Small intestine (tissue), 7 donors: ENCODE measurements around the gene NOLC1. TPM values are rescaled to one million over a fixed set of nuclear protein-coding genes. Genes with fewer than 3 reads are reported as not detected.
"Not testable (repeated sequence)": the region's sequence is repeated elsewhere in the genome, so short reads cannot be mapped to it uniquely, and the experiment has no call there.

Source experiments
- DNase-seq, 2 donors: peaks; one replicate each; pipeline versions ENCODE4 v3.0.0 to v3.0.0-alpha.2; 2013
- FAIRE-seq: peaks from 2 replicates; lab custom pipeline; 2012; peaks lifted over from hg19 to GRCh38; lab: Jason Lieb, UNC
- H3K27ac ChIP-seq, 3 donors: one replicate each; pipeline ENCODE4 v1.5.1; 2013; ENCODE audit warnings: low read length in 2 of 3, mild to moderate bottlenecking in 2 of 3, control low read depth in 1 of 3, inconsistent platforms in 1 of 3, low read depth in 1 of 3, moderate library complexity in 1 of 3
- H3K27me3 ChIP-seq, 3 donors: one replicate each; pipeline ENCODE4 v1.6.1; 2013; ENCODE audit warnings: low read length in 3 of 3, inconsistent platforms in 1 of 3; ENCODE audit not compliant: control insufficient read depth in 3 of 3, insufficient read depth in 3 of 3
- H3K36me3 ChIP-seq, 3 donors: one replicate each; pipeline ENCODE4 v1.6.1; 2013; ENCODE audit warnings: low read length in 3 of 3, inconsistent platforms in 1 of 3, low read depth in 1 of 3, mild to moderate bottlenecking in 1 of 3, moderate library complexity in 1 of 3; ENCODE audit not compliant: control insufficient read depth in 3 of 3, insufficient read depth in 2 of 3
- H3K4me1 ChIP-seq, 3 donors: one replicate each; pipeline ENCODE4 v1.6.1; 2013; ENCODE audit warnings: low read length in 2 of 3, inconsistent platforms in 1 of 3, low read depth in 1 of 3, mild to moderate bottlenecking in 1 of 3, moderate library complexity in 1 of 3; ENCODE audit not compliant: control insufficient read depth in 3 of 3, insufficient read depth in 2 of 3
- H3K4me3 ChIP-seq, 3 donors: one replicate each; pipeline ENCODE4 v1.5.1; 2013; ENCODE audit warnings: low read length in 3 of 3, control low read depth in 1 of 3, inconsistent platforms in 1 of 3, low read depth in 1 of 3, mild to moderate bottlenecking in 1 of 3, moderate library complexity in 1 of 3
- H3K9me3 ChIP-seq, 2 donors: one replicate each; pipeline ENCODE4 v1.6.1; 2013; ENCODE audit warnings: low read depth in 1 of 2, low read length in 1 of 2; ENCODE audit not compliant: control insufficient read depth in 2 of 2, insufficient read depth in 1 of 2
- WGBS, 3 donors: extraction: QIAGEN DNeasy Blood & Tissue Kit; methylation state at CpG; one replicate each; pipeline ENCODE4 v1.1.7; 2013; 5-methylcytosine and 5-hydroxymethylcytosine counted together
- polyA plus RNA-seq, 4 donors: library from polyadenylated mRNA; stranded (reverse) in 3 of 4; unstranded in 1 of 4; fragments of 200-250 nt in 3 of 4; fragments of 120-200 nt in 1 of 4; gene quantifications; one replicate each; pipeline versions ENCODE4 v1.2.1 to v1.2.3, GENCODE V29; 2013
- donor health status: healthy with polysubstance abuse.
- donor health status: control.
- donor health status: control.
- donor health status: Bipolar disorder and iron deficiency.
- donor health status: healthy.

Gene NOLC1
- polyA plus RNA-seq, 4 donors = 12.7 to 60.4 (median 34.3) TPM

DNA sequence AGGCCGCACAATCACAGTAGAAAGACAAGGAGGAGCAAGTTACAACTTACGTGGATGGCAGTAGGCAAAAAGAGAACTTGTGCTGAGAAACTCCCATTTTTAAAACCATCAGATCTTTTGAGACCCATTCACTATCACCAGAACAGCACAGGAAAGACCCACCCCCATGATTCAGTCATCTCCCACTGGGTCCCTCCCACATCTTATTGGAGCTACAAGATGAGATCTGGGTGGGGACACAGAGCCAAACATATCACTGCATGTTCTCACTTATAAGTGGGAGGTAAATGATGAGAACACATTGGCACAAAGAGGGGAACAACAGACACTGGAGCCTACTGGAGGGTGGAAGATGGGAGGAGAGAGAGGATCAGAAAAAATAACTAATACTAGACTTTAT is 32.4 kb downstream of the NOLC1 start:
- Histone ChIP-seq H3K27me3 (no peaks in the 10 kb centered on the region), H3K4me1 (peaks cover 0 to 13% (median 3%) of the 10 kb centered on the region in 3 donors), H3K36me3 (no peaks in the 10 kb centered on the region), H3K4me3 (no peak overlapping the region), H3K9me3 (peaks cover 0 to 9% of the 10 kb centered on the region in 2 donors), H3K27ac (no peak overlapping the region)
- DNase-seq (no peak), FAIRE-seq (no peak)
- WGBS, 3 donors = 90 to 93% (median 92%) methylated on average over 2 of the region's 2 CpGs

DNA sequence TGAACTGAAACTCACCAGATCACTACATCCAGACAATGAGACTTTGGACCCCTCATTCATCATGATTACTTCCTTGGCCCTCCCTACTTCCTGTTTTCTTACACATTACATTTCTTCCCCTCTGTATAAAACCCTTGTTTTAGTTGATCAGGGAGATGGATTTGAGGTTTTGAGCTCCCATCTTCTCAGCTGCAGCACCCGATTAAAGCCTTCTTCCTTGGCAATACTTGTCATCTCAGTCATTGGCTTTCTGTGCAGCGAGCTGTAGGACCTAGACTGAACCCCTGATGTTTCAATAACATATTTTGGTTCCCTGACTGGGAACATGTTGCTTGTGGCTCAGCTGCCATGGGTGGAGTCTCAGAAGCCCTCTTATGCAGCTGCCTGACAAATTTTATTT is 33.1 kb downstream of the NOLC1 start:
- Histone ChIP-seq H3K9me3 (peaks cover 0 to 14% of the 10 kb centered on the region in 2 donors), H3K4me1 (peaks cover 0 to 13% (median 3%) of the 10 kb centered on the region in 3 donors), H3K36me3 (no peaks in the 10 kb centered on the region), H3K4me3 (no peak overlapping the region), H3K27ac (no peak overlapping the region), H3K27me3 (no peaks in the 10 kb centered on the region)
- FAIRE-seq = no peak
- no peak for DNase-seq
- 65 to 72% (median 68%) methylated on average over 2 of the region's 2 CpGs for WGBS, 3 donors

DNA sequence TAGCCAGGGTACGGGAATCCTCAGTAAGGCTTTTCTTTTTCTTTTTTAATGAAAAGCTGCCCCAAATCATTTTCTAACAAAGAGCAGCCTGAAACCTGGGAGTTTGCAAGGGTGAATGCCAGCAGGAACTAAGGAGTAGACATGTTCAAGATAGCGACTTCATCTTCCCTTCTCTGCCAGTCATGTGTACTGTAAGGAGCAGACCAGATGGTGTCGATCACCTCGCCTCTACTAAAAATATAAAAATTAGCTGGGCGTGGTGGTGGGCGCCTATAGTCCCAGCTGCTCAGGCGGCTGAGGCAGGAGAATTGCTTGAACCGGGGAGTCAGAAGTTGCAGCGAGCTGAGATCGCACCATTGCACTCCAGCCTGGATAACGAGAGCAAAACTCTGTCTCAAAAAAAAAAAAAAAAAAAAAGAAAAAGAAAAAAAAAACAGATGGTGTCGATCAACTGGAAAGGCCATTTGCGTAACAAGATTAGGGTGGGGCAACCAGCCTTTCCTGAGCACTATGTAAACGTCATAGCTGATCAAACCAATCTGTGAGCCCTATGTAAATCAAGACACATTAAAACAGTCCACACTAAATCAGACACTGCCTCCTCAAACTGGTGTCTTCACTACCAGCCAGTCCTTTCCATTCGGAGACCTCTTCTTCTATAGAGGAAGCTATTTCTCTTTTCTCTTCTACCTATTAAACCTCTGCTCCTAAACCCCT is 33.8 kb downstream of the NOLC1 start:
- Histone ChIP-seq H3K36me3 (no peaks in the 10 kb centered on the region), H3K27me3 (no peaks in the 10 kb centered on the region), H3K4me1 (peaks cover 0 to 13% (median 3%) of the 10 kb centered on the region in 3 donors), H3K27ac (peak overlapping the region in 1 of 3 donors; percentile 42), H3K4me3 (no peak overlapping the region), H3K9me3 (peaks cover 0 to 15% of the 10 kb centered on the region in 2 donors)
- WGBS, 3 donors = 75 to 90% (median 83%) methylated on average over 15 of the region's 15 CpGs
- no peak for FAIRE-seq
- DNase-seq = no peak

DNA sequence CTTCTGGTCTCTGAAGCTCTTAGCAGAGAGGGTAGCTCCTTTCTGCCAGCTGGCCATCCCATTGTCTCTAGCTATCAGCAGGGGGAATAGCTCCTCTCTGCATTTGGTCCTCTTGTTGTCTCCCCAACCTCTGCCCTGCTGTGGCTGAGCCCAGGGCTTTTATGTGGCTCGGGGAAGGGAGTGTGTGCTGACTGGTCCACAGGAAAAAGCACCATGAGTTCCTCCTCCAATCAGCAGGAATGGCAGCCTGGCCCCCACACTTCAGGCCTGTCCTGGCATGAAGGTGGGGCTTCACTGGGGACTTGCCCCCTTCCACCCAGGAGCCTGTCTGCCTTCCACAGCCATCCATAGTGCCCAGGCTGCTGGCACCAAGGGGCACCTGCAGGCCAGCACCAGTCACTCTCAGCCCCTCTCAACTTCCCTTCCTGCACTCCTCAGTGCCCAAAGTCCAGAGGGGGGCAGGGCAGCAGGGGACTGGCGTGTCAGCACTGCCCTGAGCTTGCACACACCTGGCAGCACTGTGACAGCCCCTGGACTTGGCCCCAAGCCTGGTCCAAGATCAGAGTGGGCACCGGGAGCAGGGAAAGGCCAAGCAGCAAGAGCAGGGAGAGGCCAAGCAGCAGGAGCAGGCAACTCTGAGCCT is 36.2 kb downstream of the NOLC1 start:
- Histone ChIP-seq H3K9me3 (peaks cover 0 to 30% of the 10 kb centered on the region in 2 donors), H3K4me1 (peaks cover 0 to 13% (median 3%) of the 10 kb centered on the region in 3 donors), H3K27me3 (no peaks in the 10 kb centered on the region), H3K4me3 (no peak overlapping the region), H3K27ac (peak overlapping the region in 2 of 3 donors; percentile 2 to 28), H3K36me3 (no peaks in the 10 kb centered on the region)
- DNase-seq (peak; percentile 54 to 71), FAIRE-seq (no peak)
- 14 to 45% (median 34%) methylated on average over 3 of the region's 3 CpGs for WGBS, 3 donors

DNA sequence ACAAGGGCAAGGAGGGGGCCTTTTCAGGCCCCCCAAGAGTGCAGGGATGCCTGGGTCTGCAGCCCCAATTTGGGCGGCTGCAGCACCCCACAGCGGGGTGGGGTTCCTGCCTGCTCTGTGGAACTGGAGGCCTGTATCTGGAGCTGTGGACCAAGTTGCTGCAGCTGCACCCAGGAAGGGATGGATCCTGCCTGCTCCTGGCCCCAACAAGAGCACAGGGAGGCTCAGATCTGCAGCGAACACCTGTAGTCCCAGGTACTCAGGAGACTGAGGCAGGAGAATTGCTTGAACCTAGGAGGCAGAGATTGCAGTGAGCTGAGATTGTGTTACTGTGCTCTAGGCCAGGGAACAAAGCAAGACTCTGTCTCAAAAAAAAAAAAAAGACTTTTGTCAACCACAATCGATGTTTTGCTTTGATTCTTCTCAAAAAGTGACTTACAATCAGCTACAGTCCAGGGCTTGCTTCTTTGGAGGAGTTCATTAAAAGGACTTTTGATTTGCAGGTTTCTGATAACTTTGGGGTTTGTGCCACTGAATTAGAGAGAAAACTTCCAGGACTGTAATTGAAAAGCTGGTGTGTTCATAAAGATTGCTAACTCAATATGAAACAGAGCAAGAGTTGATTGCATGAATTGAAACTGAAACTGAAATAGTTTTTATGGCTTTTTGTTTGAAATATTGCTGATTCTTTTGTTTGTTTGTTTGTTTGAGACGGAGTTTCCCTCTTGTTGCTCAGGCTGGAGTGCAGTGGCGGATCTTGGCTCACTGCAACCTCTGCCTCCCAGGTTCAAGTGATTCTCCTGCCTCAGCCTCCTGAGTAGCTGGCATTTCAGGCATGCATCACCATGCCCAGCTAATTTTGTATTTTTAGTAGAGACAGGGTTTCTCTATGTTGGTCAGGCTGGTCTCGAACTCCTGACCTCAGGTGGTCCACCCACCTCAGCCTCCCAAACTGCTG is 37.0 kb downstream of the NOLC1 start:
- H3K4me3 ChIP-seq, H3K36me3 ChIP-seq, FAIRE-seq, H3K27me3 ChIP-seq: not testable (repeated sequence)
- WGBS, 3 donors = 16 to 43% (median 23%) methylated on average over 7 of the region's 7 CpGs
- H3K4me1 ChIP-seq = peaks cover 0 to 13% (median 3%) of the 10 kb centered on the region in 3 donors
- peaks cover 0 to 30% of the 10 kb centered on the region in 2 donors for H3K9me3 ChIP-seq
- H3K27ac ChIP-seq = peak overlapping the region in 2 of 3 donors; percentile 33 to 66
- DNase-seq = peak; percentile 47 to 60

DNA sequence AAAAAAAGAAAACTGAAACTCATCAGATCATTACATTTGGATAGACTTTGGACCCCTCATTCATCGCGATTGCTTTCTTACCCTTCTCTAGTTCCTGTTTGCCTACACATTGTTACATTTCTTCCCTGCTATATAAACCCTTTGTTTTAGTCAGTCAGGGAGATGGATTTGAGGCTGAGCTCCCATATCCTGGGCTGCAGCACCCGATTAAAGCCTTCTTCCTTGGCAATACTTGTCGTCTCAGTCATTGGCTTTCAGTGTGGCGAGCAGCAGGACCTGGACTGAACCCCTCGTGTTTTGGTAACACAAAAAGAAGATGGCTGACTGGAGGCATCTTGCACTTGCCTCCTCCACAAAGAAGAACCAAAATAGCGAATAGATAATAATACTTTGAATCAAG is 39.8 kb downstream of the NOLC1 start:
- no peak overlapping the region for H3K27ac ChIP-seq
- peaks cover 0 to 13% (median 3%) of the 10 kb centered on the region in 3 donors for H3K4me1 ChIP-seq
- H3K36me3 ChIP-seq = no peaks in the 10 kb centered on the region
- H3K9me3 ChIP-seq = peaks cover 0 to 24% of the 10 kb centered on the region in 2 donors
- H3K27me3 ChIP-seq = no peaks in the 10 kb centered on the region
- whole genome bisulfite sequencing, 3 donors = 64 to 77% (median 71%) methylated on average over 7 of the region's 7 CpGs
- no peak for FAIRE-seq
- no peak overlapping the region for H3K4me3 ChIP-seq
- no peak for DNase-seq

DNA sequence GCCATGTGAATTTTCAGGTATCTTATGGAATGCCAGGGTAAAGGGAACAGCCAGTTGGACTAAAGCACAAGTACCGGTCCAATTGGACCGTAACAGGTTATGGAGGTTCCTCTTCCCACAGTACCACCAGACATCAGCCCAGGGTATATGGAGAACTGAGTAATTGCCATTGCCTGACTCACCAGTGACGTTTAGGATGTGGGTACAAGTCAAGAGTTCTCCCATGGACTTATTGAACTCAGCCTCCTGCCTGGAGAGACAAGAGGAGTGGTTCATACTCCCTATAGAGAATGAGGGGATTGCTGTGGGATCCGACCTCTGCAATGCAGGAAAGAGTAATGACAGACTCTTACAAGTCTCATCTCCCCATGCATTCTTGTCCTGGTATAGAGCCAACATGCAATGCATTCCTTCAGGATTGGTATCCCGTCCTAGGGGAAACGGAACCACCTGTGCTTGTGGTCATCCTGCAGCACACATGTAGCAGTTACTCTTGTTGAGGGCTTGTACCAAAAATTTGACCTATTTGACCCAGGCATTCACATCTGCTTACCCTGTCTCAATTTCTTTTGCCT is 43.2 kb downstream of the NOLC1 start:
- H3K27ac ChIP-seq = no peak overlapping the region
- H3K27me3 ChIP-seq = no peaks in the 10 kb centered on the region
- peaks cover 0 to 18% of the 10 kb centered on the region in 2 donors for H3K9me3 ChIP-seq
- 78 to 83% (median 82%) methylated on average over 6 of the region's 6 CpGs for whole genome bisulfite sequencing, 3 donors
- no peaks in the 10 kb centered on the region for H3K36me3 ChIP-seq
- DNase-seq (no peak), FAIRE-seq (no peak)
- H3K4me3 ChIP-seq = no peak overlapping the region
- no peaks in the 10 kb centered on the region for H3K4me1 ChIP-seq

DNA sequence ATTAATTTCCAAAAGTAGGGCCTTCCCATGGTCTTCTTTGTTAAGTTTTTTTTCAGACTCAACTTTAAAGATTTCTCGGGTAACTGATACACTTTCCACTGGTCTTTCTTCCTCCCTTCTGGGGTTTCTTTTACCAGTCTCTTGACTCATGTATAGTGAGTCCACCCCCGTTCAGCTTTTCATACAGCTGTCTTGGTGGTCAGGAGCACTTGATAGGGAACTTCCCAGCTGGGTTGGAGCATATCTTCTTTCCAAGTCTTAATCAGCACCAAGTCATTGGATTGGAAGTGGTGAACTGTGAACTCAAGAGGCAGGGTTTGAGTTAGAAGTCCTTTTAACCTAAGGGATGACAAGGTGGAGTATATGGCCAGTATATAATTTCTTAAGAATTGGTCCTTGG is 44.7 kb downstream of the NOLC1 start:
- no peaks in the 10 kb centered on the region for H3K36me3 ChIP-seq
- H3K27me3 ChIP-seq = no peaks in the 10 kb centered on the region
- FAIRE-seq (no peak), DNase-seq (no peak)
- no peak overlapping the region for H3K4me3 ChIP-seq
- H3K27ac ChIP-seq = no peak overlapping the region
- no peaks in the 10 kb centered on the region for H3K4me1 ChIP-seq
- WGBS, 3 donors = 65 to 83% (median 70%) methylated on average over 2 of the region's 2 CpGs
- peaks cover 0 to 15% of the 10 kb centered on the region in 2 donors for H3K9me3 ChIP-seq
